ENCODE measurements around the gene LSM10. TPM values are rescaled to one million over a fixed set of nuclear protein-coding genes. Genes with fewer than 3 reads are reported as not detected.

LSM10 gene
- polyA plus RNA-seq, 1 experiment = 86.5 TPM

Small RNAs within 50 kb of the gene (small RNA-seq; reads per million reads assigned to genes)
- gene RNU4-27P (ENCODE audit: insufficient read length, low read depth, low replicate concordance) (not detected), gene SNORA63C (ENCODE audit: insufficient read length, low read depth, low replicate concordance) (not detected)

Other genes starting within 250 kb of the LSM10 start
- gene TRAPPC3, start 248.4 kb downstream of the LSM10 start, polyA plus RNA-seq (2011; rRNA removed) = 65.4 and 95.8 TPM in 2 replicates
- gene MAP7D1, start 241.7 kb downstream of the LSM10 start, polyA plus RNA-seq (2011; rRNA removed) = 20.7 and 33.7 TPM in 2 replicates
- 45.8 and 69.0 TPM in 2 replicates for gene THRAP3, start 173.5 kb downstream of the LSM10 start, polyA plus RNA-seq (2011; rRNA removed)
- 3.2 and 3.3 TPM in 2 replicates for gene SH3D21, start 91.5 kb downstream of the LSM10 start, polyA plus RNA-seq (2011; rRNA removed)
- 101 and 133 TPM in 2 replicates for gene EVA1B, start 74.3 kb downstream of the LSM10 start, polyA plus RNA-seq (2011; rRNA removed)
- 19.5 and 29.5 TPM in 2 replicates for gene STK40, start 12.0 kb downstream of the LSM10 start, polyA plus RNA-seq (2011; rRNA removed)
- gene OSCP1, start 52.5 kb upstream of the LSM10 start, polyA plus RNA-seq (2011; rRNA removed) = 9.6 and 11.5 TPM in 2 replicates
- gene MRPS15, start 66.5 kb upstream of the LSM10 start, polyA plus RNA-seq (2011; rRNA removed) = 34.4 and 57.3 TPM in 2 replicates
- not detected in 2 replicates for gene CSF3R, start 85.0 kb upstream of the LSM10 start, polyA plus RNA-seq (2011; rRNA removed)

Measured in BJ (cell line).